Liver (tissue), 5 donors: ENCODE results near the gene SPDYC. TPM values are rescaled to one million over a fixed set of nuclear protein-coding genes. Genes with fewer than 3 reads are reported as not detected.

Source experiments
- polyA plus RNA-seq, 2 donors: library from polyadenylated mRNA; stranded (reverse) in 1 of 2; unstranded in 1 of 2; fragments of 200-250 nt in 1 of 2; fragments of >200 nt in 1 of 2; fragmentation: Nextera tagmentation in 1 of 2; extraction: Ambion mirVana in 1 of 2; gene quantifications; one replicate each; pipeline versions ENCODE4 v1.2.1 to v1.2.3, GENCODE V29; 2013 to 2015
- small RNA-seq: library from RNA; depleted of rRNA; stranded (forward); fragments of <200 nt; gene quantifications from one replicate; pipeline ENCODE3, GENCODE V24; 2014
- total RNA-seq, 2 donors: library from RNA; depleted of rRNA; stranded (reverse); fragments of >200 nt; gene quantifications; one replicate each; pipeline ENCODE4 v1.2.3, GENCODE V29; 2014
- donor health status: healthy.
- donor health status: healthy.
- donor health status: healthy.

SPDYC gene
- total and polyA plus RNA-seq, 4 donors: 0.08 to 1.1 (median 0.52) TPM; not detected in 1

Small RNAs within 50 kb of the gene (small RNA-seq; reads per million reads assigned to genes)
- not detected for gene HIGD1AP10
- gene PDCL2P2: not detected
- 3.0 reads per million, percentile 90 among the genes with 10 or more reads in this experiment for gene RNU2-23P

Other genes with a start within 250 kb of the SPDYC start
- gene PPP2R5B, start 245.5 kb upstream of the SPDYC start, total RNA-seq: 1 to 10 TPM; 5.3 to 6.6 TPM
- gene PPP2R5B, start 245.5 kb upstream of the SPDYC start, polyA plus RNA-seq: 1 to 10 TPM; 2.9 to 4.9 TPM
- gene GPHA2, start 234.3 kb upstream of the SPDYC start, total RNA-seq: not detected
- gene GPHA2, start 234.3 kb upstream of the SPDYC start, polyA plus RNA-seq: not detected
- gene MAJIN, start 198.1 kb upstream of the SPDYC start, total RNA-seq: not detected
- under 1 TPM; 0.09 to 0.31 TPM for gene MAJIN, start 198.1 kb upstream of the SPDYC start, polyA plus RNA-seq
- 1 to 10 TPM in 1 of 2 donors, under 1 TPM in 1; 0.51 to 1.2 TPM for gene BATF2, start 173.3 kb upstream of the SPDYC start, total RNA-seq
- 1 to 10 TPM; 1.6 to 3.2 TPM for gene BATF2, start 173.3 kb upstream of the SPDYC start, polyA plus RNA-seq
- gene ARL2, start 156.1 kb upstream of the SPDYC start, total RNA-seq: 10 to 100 TPM; 10.8 to 17.1 TPM
- 10 to 100 TPM; 12.9 to 19.5 TPM for gene ARL2, start 156.1 kb upstream of the SPDYC start, polyA plus RNA-seq
- 1 to 10 TPM; 4.5 to 7.2 TPM for gene SNX15, start 142.8 kb upstream of the SPDYC start, total RNA-seq
- 1 to 10 TPM; 4.8 to 6.7 TPM for gene SNX15, start 142.8 kb upstream of the SPDYC start, polyA plus RNA-seq
- 1 to 10 TPM; 3.8 to 7.9 TPM for gene SAC3D1, start 129.0 kb upstream of the SPDYC start, total RNA-seq
- 1 to 10 TPM; 6.1 to 7.4 TPM for gene SAC3D1, start 129.0 kb upstream of the SPDYC start, polyA plus RNA-seq
- gene NAALADL1, start 111.7 kb upstream of the SPDYC start, total RNA-seq: 1 to 10 TPM; 1.2 to 2.1 TPM
- gene NAALADL1, start 111.7 kb upstream of the SPDYC start, polyA plus RNA-seq: 1 to 10 TPM; 1.6 to 1.7 TPM
- gene CDCA5, start 86.2 kb upstream of the SPDYC start, total RNA-seq: 10 to 100 TPM in 1 of 2 donors, under 1 TPM in 1; 0.17 to 12.0 TPM
- 1 to 10 TPM in 1 of 2 donors, under 1 TPM in 1; 0.72 to 2.7 TPM for gene CDCA5, start 86.2 kb upstream of the SPDYC start, polyA plus RNA-seq
- gene ZFPL1, start 86.0 kb upstream of the SPDYC start, total RNA-seq: 10 to 100 TPM; 12.3 to 14.4 TPM
- gene ZFPL1, start 86.0 kb upstream of the SPDYC start, polyA plus RNA-seq: 10 to 100 TPM; 18.1 to 19.2 TPM
- gene VPS51, start 74.0 kb upstream of the SPDYC start, total RNA-seq: 100 to 1,000 TPM; 102 to 158 TPM
- 10 to 100 TPM; 33.2 to 66.0 TPM for gene VPS51, start 74.0 kb upstream of the SPDYC start, polyA plus RNA-seq
- 100 to 1,000 TPM in 1 of 2 donors, 10 to 100 TPM in 1; 69.4 to 337 TPM for gene TM7SF2, start 58.4 kb upstream of the SPDYC start, total RNA-seq
- 100 to 1,000 TPM in 1 of 2 donors, 10 to 100 TPM in 1; 39.0 to 109 TPM for gene TM7SF2, start 58.4 kb upstream of the SPDYC start, polyA plus RNA-seq
- gene ZNHIT2, start 52.5 kb upstream of the SPDYC start, total RNA-seq: 1 to 10 TPM; 2.2 to 4.9 TPM
- gene ZNHIT2, start 52.5 kb upstream of the SPDYC start, polyA plus RNA-seq: 10 to 100 TPM in 1 of 2 donors, 1 to 10 TPM in 1; 7.4 to 13.9 TPM
- 100 to 1,000 TPM; 199 to 332 TPM for gene FAU, start 48.1 kb upstream of the SPDYC start, total RNA-seq
- 100 to 1,000 TPM; 393 to 535 TPM for gene FAU, start 48.1 kb upstream of the SPDYC start, polyA plus RNA-seq
- 10 to 100 TPM; 31.7 to 39.2 TPM for gene MRPL49, start 47.9 kb upstream of the SPDYC start, total RNA-seq
- gene MRPL49, start 47.9 kb upstream of the SPDYC start, polyA plus RNA-seq: 10 to 100 TPM; 31.1 to 47.2 TPM
- gene SYVN1, start 35.7 kb upstream of the SPDYC start, total RNA-seq: 100 to 1,000 TPM in 1 of 2 donors, 10 to 100 TPM in 1; 19.9 to 210 TPM
- gene SYVN1, start 35.7 kb upstream of the SPDYC start, polyA plus RNA-seq: 10 to 100 TPM; 41.1 to 72.1 TPM
- 100 to 1,000 TPM in 1 of 2 donors, 10 to 100 TPM in 1; 81.7 to 183 TPM for gene CAPN1, start 11.7 kb downstream of the SPDYC start, total RNA-seq
- 10 to 100 TPM; 39.6 to 48.4 TPM for gene CAPN1, start 11.7 kb downstream of the SPDYC start, polyA plus RNA-seq
- 1 to 10 TPM; 4.9 to 6.1 TPM for gene POLA2, start 91.7 kb downstream of the SPDYC start, total RNA-seq
- 1 to 10 TPM; 1.5 TPM for gene POLA2, start 91.7 kb downstream of the SPDYC start, polyA plus RNA-seq
- gene CDC42EP2, start 144.6 kb downstream of the SPDYC start, total RNA-seq: 1 to 10 TPM; 1.9 to 3.4 TPM
- 1 to 10 TPM; 1.8 to 2.0 TPM for gene CDC42EP2, start 144.6 kb downstream of the SPDYC start, polyA plus RNA-seq
- 10 to 100 TPM; 12.8 to 14.8 TPM for gene DPF2, start 163.6 kb downstream of the SPDYC start, total RNA-seq
- 10 to 100 TPM in 1 of 2 donors, 1 to 10 TPM in 1; 9.2 to 10.0 TPM for gene DPF2, start 163.6 kb downstream of the SPDYC start, polyA plus RNA-seq
- under 1 TPM; 0.17 to 0.33 TPM for gene TIGD3, start 184.5 kb downstream of the SPDYC start, total RNA-seq
- under 1 TPM in 1 of 2 donors, not detected in 1; 0.08 TPM for gene TIGD3, start 184.5 kb downstream of the SPDYC start, polyA plus RNA-seq
- 1 to 10 TPM; 5.1 to 6.8 TPM for gene SLC25A45, start 212.4 kb downstream of the SPDYC start, total RNA-seq
- gene SLC25A45, start 212.4 kb downstream of the SPDYC start, polyA plus RNA-seq: 1 to 10 TPM; 4.5 to 5.6 TPM
- 10 to 100 TPM; 20.7 to 22.8 TPM for gene FRMD8, start 216.4 kb downstream of the SPDYC start, total RNA-seq
- 1 to 10 TPM; 2.8 to 9.4 TPM for gene FRMD8, start 216.4 kb downstream of the SPDYC start, polyA plus RNA-seq